Measurements from ENCODE around the gene GNG5.
"Not testable (repeated sequence)": the region's sequence is repeated elsewhere in the genome, so short reads cannot be mapped to it uniquely, and the experiment has no call there.

The GNG5 gene

DNA sequence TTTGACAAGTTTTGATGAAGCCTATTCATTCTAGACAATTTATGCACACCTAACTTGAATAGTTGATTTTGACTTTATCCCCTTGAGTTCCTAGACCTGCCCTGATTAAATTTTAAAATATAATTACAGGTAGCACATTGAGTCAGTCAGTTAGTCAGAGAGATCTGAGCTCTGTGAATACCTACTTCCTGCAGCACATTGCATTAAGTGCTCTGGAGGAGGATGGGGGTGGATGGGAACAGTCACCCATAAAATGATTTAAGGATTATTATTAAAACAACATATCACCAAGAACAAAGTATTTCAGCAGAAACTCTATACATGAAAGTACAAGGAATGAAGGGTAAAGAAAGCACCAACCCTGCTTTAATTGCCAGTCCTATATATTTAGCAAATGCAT, 39.1 kb downstream of the GNG5 start:
- H3K36me3 ChIP-seq, result no peaks in the 10 kb centered on the region
- H3K27ac ChIP-seq, result no peak overlapping the region
- DNase-seq, result no peak
- TF ChIP-seq, protein P1, sequence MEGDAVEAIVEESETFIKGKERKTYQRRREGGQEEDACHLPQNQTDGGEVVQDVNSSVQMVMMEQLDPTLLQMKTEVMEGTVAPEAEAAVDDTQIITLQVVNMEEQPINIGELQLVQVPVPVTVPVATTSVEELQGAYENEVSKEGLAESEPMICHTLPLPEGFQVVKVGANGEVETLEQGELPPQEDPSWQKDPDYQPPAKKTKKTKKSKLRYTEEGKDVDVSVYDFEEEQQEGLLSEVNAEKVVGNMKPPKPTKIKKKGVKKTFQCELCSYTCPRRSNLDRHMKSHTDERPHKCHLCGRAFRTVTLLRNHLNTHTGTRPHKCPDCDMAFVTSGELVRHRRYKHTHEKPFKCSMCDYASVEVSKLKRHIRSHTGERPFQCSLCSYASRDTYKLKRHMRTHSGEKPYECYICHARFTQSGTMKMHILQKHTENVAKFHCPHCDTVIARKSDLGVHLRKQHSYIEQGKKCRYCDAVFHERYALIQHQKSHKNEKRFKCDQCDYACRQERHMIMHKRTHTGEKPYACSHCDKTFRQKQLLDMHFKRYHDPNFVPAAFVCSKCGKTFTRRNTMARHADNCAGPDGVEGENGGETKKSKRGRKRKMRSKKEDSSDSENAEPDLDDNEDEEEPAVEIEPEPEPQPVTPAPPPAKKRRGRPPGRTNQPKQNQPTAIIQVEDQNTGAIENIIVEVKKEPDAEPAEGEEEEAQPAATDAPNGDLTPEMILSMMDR (IDR thresholded peaks at IDR 0.05; ENCODE audit: low read depth, low read length), result no peak
- H3K4me3 ChIP-seq (ENCODE audit: low read depth, low read length), result no peak overlapping the region
- H3K27me3 ChIP-seq (ENCODE audit: insufficient read depth, low read depth, severe bottlenecking), result no peaks in the 10 kb centered on the region
- no peaks in the 10 kb centered on the region for H3K9me3 ChIP-seq (ENCODE audit: severe bottlenecking)

DNA sequence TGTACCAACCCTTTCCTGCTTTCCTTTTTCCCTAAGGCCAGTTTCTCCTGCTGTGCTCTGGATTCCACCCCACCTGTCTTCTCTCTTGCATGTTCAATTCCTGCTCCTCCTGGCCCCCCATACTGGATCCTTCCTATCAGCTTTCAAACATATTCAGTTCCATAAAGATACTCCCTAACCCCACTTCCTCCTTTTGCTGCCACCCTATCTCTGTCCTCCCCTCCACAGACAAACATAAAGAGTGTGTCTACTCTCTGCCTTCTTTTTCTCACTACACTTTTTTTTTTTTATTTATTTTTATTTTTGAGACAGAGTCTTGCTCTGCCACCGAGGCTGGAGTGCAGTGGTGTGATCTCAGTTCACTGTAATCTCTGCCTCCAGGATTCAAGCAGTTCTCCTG, 44.3 kb downstream of the GNG5 start:
- Histone ChIP-seq H3K4me3 (ENCODE audit: low read depth, low read length) (no peak overlapping the region), H3K9me3 (ENCODE audit: severe bottlenecking) (no peaks in the 10 kb centered on the region), H3K36me3 (no peaks in the 10 kb centered on the region), H3K27ac (no peak overlapping the region), H3K27me3 (ENCODE audit: insufficient read depth, low read depth, severe bottlenecking) (no peaks in the 10 kb centered on the region)
- TF ChIP-seq, protein P1 (IDR thresholded peaks at IDR 0.05; ENCODE audit: low read depth, low read length), result no peak
- no peak for DNase-seq

DNA sequence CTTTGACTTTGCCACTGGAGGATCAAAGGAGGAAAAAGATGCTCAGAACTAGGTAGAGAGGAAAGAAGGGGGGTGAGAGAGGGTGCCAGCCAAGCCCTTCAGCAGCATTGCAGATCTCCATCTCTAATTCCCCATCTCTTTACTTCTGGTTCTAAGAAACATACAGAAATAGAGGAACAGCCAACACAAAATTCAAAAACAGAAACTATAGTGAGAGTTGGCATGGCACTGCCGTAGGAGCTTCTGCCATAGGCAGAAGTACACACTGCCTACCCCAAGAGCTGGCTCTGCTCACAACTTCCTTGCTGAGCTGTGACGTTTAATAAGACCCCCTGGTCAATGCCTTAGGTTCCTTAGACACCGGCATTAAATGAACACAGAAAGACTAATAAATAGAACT, 53.9 kb downstream of the GNG5 start:
- TF ChIP-seq, protein P1 (IDR thresholded peaks at IDR 0.05; ENCODE audit: low read depth, low read length), result no peak
- H3K27ac ChIP-seq, result no peak overlapping the region
- DNase-seq, result no peak
- H3K4me3 ChIP-seq (ENCODE audit: low read depth, low read length), result no peak overlapping the region
- no peaks in the 10 kb centered on the region for H3K36me3 ChIP-seq
- no peaks in the 10 kb centered on the region for H3K9me3 ChIP-seq (ENCODE audit: severe bottlenecking)
- H3K27me3 ChIP-seq (ENCODE audit: insufficient read depth, low read depth, severe bottlenecking), result no peaks in the 10 kb centered on the region

DNA sequence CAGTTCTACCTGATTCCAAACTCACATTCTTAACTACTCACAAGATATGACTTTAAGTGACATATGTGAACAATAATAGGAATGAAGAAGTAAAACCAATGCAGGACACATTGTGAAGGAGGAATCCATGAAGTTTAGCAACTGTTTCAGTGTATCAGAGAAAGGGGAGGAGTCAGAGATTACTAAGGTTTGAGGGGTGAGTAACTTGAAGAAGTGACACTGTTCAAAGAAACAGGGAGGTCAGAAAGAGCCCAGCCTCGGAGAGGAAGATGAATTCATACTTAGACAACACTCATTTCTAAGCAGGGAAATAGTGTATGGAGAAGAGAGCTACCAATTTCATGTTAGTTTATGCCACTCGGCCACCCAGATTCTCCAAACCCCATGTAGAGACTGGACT, 55.5 kb downstream of the GNG5 start:
- Histone ChIP-seq H3K4me3 (ENCODE audit: low read depth, low read length) (no peak overlapping the region), H3K9me3 (ENCODE audit: severe bottlenecking) (no peaks in the 10 kb centered on the region), H3K27ac (no peak overlapping the region), H3K27me3 (ENCODE audit: insufficient read depth, low read depth, severe bottlenecking) (no peaks in the 10 kb centered on the region), H3K36me3 (no peaks in the 10 kb centered on the region)
- TF ChIP-seq, protein P1 (IDR thresholded peaks at IDR 0.05; ENCODE audit: low read depth, low read length), result no peak
- no peak for DNase-seq

DNA sequence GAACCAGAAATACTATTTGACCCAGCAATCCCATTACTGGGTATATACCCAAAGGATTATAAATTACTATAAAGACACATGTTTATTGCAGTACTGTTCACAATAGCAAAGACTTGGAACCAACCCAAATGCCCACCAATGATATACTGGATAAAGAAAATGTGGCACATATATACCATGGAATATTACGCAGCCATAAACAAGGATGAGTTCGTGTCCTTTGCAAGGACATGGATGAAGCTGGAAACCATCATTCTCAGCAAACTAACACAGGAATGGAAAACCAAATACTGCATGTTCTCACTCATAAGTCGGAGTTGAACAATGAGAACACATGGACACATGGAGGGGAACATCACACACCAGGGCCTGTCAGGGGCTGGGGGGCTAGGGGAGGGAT, 57.7 kb downstream of the GNG5 start:
- DNase-seq; H3K27me3 ChIP-seq (ENCODE audit: insufficient read depth, low read depth, severe bottlenecking); H3K9me3 ChIP-seq (ENCODE audit: severe bottlenecking); H3K27ac ChIP-seq; H3K4me3 ChIP-seq (ENCODE audit: low read depth, low read length); H3K36me3 ChIP-seq: not testable (repeated sequence)

Data from WERI-Rb-1 (cell line).